ENCODE data around the gene MSI1.

Gene MSI1

DNA sequence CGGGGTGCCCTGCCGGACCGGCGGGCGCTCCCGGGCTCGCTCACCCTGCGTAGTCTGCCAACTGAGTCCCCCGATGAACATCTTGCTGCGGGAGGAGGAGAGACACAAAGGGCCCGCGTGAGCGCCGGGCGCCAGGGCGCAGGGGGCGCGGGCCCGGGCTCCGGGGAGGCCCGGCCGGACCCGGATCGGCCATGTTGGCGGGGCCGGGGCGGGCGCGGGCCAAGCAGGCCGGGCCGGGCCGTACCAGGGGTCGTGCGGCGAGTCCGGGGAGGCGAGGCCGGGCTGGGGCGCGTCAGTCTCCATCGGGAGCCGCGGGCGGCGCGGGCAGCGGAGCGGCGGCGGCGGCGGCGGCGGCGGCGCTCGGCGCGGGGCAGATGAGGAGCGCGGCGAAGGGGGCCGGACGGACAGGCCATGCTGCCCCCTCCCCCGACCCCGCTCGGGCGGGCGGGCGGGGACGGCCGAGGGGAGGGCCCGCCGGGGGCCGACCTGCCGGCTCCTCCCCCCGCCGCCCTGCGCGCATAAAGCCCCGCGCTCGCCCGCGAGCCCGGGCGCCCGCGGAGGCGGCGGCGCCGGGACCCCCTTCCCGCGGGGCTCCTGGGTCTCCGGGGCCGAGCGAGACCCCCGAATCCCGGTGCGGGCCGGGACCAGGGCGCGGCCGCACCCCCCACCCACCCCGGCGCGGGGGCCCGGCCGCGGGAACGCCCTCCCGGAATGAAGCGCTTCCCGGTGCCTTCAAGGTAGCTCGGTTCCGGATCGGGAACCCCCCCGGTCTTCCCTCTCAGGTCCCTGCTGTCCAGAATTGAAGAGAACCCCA lies at the start of gene MSI1:
TSS of gene MSI1 (minus strand) at position 376 of the 814 bp plus-strand sequence. CDS start at position 303, 73 bp downstream.
- DNase-seq (ENCODE audit: low read depth in 3 of 3) = no peak

DNA sequence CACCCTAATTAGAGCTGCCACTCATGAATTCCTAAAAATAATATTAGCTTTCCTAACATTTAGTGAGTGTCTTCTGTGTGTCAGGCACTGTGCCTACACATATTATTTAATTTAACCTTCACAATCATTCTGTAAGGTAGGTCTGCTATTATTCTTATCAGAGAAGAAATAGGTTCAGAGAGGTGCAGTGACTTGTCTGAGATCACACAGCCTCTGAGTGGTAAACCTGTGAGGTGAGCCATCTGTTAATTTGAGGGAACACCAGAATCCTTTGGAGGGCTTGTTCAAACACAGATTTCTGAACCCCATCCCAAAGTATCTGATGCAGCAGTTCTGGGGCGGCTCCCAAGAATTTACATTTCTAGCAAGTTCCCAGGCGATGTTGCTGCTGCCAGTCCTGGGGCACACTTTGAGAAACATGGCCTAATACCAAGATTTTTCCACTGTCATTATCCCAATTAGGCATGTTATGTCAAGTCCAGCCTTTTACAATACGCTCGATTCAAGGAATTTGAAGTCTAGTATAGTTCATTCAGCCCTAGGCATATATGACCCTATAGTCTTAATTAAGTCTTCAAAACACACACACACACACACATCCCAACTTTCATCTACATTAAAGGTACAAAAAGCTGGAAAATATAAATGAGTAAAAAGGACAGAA lies 49.1 kb upstream of the MSI1 start:
- no peak for DNase-seq (ENCODE audit: low read depth in 3 of 3)

DNA sequence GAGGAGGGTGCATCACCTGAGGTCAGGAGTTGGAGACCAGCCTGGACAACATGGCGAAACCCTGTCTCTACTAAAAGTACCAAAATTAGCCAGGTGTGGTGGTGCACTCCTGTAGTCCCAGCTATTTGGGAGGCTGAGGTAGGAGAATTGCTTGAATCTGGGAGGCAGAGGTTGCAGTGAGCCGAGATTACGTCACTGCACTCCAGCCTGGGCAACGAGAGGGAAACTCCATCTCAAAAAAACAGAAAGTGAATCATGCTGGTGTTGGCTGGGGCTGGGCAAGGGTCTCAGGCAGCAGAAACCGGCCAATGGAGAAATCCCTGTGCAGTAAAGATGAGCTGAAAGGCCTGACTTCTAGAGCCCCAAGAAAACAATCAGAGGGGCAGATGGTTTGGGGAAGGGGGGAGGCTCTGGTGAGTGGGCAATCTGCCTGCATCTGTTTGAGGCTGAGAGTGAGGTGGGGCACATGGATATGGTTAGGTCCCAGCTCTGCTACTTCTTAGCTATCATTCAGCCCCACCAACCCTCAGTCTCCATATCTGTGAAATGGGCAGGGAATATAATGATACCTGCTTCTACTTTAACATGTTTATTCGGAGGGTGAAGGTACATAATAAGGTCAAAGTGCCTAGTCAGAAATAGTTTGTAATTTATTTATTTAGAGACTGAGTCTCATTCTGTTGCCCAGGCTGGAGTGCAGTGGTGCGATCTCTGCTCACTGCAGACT lies 47.7 kb upstream of the MSI1 start:
- DNase-seq (ENCODE audit: low read depth in 3 of 3) = no peak

DNA sequence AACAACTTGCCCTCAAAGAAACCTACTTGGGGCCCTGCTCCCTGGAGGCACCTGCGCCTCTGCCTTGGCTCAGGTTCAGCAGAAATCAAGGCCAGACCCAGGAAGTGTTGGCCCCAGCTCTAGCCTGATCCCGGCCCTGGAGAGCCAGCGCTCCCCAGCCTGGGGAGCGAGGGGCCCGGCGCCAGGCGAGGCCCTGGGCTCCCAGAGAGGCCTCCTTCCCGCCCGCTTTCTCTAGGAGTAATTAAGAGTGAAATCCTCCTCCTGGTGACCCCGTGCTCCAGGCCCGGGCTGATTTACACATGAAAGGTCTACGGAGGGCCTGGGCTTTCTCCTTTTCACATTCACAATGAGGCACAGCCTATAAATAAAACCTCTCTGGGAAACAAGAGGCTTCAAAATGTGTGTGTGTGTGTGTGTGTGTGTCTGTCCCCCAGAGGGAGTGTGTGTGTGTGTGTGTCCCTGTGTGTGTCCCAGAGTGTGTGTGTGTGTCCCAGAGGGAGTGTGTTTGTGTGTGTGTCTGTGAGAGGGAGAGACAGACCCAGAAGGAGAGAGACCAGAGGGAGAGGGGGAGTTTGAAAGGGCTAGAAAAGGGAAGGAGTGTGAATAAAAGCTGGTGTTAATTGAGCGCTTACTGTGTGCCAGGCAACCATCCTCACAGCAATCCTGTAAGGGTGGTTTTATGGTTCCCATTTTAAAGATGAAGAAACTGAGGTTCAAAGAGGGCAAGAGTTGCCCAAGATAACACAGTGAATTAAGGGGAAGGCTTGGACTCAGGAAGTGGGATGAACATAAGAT lies 45.1 kb upstream of the MSI1 start:
- no peak for DNase-seq (ENCODE audit: low read depth in 3 of 3)

DNA sequence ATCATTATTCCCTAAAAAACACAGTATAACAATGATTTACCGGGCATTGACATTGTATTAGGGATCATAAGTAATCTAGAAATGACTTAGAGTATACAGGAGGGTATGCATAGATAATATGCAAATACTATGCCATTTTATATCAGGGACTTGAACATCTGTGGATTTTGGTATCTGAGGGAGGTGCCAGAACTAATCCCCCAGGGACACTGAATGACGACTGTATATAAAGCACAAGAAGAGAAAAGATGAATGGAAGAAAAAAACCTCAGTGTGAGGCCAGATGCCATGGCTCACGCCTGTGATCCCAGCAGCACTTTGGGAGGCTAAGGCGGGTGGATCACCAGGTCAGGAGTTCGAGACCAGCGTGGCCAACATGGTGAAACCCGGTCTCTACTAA lies 43.5 kb upstream of the MSI1 start:
- DNase-seq (ENCODE audit: low read depth in 3 of 3) = no peak

DNA sequence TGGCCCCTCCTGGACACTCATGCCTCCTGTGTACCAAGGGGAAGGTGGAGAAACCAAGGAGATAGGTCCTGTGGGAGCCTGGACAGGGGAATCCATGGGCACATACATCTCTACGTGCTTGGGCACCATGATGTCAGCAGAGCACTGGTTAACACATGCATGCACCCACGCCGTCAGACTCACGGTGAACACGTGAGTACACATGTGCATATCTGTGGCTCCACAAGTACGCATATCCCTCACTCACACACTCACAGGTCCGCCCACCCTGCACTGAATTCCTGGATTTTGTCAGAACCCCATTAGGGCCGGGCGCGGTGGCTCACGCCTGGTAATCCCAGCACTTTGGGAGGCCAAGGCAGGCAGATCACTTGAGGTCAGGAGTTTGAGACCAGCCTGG lies 39.8 kb upstream of the MSI1 start:
- no peak for DNase-seq (ENCODE audit: low read depth in 3 of 3)

DNA sequence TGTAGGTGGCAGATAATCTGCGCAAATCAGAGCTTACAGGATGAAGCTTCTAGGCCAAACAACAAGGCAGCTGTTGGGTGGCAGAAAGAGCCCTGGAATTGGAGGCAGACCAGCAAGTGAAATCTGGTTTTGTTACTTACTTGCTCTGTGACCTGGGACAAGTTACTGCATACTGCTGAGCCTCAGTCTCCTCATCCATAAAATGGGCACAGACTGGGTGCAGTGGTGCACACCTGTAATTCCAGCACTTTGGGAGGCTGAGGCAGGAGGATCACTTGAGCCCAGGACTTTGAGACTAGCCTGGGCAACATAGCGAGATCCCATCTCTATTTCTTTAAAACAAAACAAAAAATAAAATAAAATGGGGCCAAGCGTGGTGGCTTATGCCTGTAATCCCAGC lies 37.6 kb upstream of the MSI1 start:
- DNase-seq (ENCODE audit: low read depth in 3 of 3) = no peak

DNA sequence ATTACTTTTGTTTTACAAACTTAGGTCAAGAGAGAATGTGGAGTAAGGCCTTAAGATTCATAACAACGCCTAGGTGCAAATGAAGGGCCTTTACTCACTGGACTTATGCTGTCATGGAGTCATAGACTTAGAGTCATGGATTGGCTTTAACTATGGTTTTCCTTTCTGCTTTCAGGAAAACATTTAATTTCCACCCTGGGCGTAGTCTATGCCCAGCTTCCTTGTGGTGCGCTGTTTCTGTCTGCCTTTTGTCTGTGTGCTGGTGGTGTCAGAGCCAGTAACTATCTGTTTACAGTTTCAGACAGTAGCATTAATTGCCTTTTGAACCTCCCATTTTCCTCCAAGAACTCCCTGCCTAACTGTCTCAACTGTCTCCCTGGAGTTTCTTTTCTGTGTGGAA lies 37.1 kb upstream of the MSI1 start:
- no peak for DNase-seq (ENCODE audit: low read depth in 3 of 3)

DNA sequence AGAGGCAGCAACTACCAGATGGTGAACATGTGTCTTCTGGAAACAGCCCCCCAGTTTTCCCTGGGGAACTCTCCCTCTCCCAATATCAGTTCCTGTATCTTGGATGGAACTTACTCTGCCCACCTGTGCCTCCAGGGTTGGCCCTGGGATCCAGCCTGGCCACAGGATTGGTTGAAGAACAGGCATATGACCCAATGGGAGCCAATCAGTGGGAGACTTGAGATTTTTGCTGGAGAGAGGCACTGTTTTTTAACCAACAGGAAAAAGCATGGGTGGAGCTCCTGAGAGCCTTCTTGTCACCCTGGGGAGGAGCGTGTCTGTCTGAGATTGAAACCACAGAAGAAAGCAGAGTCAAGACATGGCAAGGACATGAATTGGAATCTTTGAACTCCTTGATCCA lies 35.3 kb upstream of the MSI1 start:
- no peak for DNase-seq (ENCODE audit: low read depth in 3 of 3)

DNA sequence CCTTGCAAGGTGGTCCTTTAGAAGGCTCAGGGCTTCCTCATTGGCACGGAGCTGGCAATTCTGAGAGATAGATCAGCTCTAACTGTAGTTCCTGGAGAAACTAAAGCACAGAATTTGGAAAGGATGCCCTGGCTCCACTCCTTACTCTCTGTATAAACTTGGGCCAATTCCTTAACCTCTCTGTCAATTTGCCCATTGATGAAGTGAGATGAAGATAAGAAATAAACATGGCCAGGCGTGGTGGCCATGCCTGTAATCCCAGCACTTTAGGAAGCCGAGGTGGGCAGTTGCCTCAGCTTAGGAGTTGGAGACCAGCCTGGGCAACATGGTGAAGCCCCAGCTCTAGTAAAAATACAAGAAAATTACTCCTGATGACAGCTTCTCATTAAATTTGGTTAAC lies 34.9 kb upstream of the MSI1 start:
- DNase-seq (ENCODE audit: low read depth in 3 of 3) = no peak

DNA sequence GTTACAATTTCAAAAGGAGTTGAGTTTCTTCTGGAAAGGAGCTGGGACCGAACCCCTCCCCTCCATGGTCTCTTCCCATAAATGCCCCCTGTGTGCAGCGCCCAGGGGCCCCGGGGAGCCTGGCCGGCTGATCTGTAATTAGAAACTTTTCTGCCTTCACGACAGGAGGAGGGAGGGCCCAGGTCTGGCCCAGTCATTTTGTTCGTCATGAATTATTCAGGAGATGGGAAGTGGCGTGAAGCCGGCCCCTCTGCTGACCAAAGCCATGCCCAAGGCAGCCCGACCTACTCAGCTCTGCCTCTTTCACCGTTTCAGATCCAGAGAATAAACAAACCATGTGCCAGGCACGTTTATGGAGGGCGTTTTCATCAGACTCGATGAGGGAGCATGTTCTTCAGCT lies 33.3 kb upstream of the MSI1 start:
- DNase-seq (ENCODE audit: low read depth in 3 of 3) = no peak

DNA sequence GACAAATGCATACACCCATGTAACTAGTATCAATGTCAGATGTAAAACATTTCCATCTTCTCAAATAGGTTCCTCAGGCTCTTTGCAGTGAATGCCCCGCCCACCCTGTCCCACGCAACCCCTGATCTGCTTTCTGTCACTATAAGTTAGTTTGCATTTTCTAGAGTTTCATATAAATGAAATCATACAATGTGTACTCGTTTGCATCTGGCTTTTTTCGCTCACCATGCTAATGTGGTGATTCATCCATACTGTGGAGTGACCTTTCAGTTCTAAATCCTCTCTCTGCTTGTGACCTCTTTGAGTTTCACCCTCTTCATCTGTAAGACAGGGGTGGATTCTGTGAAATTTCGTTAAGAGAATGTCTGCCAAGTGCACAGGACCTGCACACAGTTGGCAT lies 30.6 kb upstream of the MSI1 start:
- peak in 1 of 3 experiments; percentile 13 for DNase-seq (ENCODE audit: low read depth in 3 of 3)

DNA sequence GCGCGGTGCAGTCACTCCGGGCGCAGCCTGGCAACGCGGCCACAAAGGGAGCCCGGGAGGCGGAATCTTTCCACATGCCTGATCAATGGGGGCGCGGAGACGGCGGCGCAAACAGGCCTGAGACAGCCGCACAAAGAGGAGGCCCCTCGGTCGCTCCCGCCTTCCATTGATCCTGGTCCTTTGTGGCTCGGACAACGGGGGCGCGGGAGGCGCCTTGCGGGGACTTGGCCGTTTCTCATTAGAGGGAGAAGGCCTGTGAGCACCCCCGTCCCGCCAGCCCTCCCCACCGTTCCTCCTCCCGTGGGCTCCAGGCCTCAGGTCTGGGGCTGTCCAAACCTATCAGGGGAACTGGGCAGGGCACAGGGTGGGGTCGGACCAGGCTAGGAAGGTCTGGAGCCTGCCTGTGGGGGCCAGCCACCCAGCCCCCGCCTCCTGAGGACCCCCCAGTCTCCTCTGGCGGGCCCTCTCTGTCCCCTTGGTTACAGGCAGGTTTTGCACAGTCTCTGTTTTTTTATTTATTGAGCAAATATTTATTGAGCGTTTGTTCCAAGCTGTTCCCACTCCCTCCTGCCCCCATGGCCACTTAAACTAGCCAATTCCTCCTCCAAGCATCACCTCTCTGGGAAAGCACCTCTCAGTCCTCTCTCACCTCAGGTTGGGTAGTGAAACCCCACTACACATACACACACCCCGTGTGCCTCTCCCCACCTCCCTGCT lies 29.0 kb upstream of the MSI1 start:
- no peak for DNase-seq (ENCODE audit: low read depth in 3 of 3)

DNA sequence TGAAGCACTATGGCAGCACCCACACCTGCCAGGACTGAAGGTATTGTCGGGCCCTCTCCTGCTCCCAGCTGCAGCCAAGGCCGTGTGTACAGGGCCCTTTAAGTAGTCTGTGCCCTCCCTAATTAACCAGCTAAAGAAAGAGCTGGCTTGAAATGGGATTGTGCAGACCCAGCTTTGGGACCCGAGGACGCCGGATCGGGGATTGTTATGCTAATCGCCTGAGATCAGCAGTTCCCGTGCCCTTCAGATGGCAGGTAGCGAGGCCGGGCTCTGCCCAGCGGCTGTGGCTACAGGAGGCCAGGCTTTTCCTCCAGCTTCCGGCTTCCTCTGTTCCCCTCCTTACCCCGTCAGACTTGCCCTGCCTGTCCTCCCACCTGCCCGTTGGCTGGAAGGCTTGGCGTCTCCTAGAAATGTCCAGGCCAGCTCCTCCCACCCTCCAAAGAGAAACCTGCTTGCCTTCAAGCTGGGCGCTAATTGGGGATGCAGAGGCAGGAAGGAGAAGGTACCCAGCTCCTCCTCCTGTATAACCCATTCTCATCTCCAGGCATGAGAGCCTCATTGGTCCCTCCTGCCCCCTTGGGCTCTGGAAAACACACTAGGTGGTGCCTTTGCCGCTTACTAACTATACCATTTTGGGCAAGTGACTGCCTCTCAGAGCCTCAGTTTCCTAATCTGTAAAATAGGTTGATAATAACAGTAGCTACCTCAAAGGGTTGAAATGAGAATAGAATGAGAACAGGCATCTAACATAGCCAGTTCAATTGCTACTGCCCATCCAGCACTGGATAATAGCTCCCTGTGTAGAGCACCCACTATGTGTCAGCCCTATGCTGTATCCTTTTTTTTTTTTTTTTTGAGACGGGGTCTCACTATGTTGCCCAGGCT lies 25.8 kb upstream of the MSI1 start:
- no peak for DNase-seq (ENCODE audit: low read depth in 3 of 3)

DNA sequence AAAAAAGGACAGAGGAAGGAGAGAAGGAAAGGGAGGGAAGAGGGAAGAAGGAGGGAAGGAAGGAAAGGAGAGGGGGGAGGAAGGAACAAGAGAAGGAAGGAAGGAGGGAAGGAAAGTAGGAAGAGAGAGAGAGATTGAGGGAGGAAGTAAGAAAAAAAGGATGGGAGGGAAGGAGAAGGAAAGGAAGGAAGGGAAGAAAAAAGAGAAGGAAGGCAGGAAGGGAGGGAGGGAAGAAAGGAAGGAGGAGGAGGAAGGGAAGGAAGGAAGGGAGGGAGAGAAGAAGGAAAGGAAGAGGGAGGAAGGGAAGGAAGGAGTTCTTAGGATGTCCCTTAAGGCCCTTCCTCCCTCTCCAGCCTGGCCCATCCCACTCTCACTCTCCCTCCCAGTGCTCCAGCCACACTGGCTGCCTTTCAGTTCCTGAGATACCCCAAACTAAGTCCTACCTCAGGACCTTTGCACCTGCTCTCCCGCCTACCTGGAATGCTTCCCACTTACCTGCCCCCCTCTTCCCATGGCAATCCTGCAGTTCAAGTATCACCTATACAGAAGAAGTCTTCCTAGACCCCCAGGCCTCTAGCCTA lies 21.7 kb upstream of the MSI1 start:
- no peak for DNase-seq (ENCODE audit: low read depth in 3 of 3)

DNA sequence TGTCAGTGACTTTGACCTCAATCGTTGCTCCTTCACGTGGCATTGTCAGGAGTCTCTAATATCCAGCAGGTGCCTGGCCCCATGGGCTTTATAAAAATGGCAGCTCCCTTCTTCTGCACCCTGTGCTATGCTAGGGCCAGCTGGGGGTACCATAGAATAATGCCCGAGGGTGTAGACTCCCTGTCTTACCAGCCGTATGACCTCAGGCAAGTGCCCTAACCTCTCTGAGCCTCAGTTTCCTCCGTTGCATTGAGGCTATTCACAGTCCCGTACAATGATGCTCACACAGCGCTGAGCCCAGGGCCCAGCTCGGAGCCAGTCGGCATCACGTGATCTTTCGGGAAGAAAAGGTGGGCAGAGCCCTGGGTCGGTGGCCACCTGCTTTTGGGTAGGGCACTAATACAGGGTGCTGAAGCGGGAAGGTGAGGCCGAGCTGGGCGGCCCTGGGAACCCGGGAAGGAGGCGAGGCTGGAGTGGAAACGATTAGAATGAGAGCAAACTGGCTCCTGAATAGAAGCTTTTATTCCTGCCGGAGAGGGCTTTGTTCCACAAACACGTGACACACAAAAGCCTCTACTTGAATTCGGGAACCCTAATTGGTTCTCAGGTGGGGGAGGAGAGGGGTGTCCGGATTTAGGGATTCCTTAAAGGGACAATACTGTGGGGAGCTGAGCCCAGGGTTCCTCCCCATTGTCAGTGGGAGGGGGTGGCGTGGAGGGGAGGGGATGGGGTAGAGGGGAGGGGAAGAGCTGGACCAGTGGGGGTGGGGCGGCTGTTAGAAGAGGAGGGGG lies 19.9 kb upstream of the MSI1 start:
- no peak for DNase-seq (ENCODE audit: low read depth in 3 of 3)

DNA sequence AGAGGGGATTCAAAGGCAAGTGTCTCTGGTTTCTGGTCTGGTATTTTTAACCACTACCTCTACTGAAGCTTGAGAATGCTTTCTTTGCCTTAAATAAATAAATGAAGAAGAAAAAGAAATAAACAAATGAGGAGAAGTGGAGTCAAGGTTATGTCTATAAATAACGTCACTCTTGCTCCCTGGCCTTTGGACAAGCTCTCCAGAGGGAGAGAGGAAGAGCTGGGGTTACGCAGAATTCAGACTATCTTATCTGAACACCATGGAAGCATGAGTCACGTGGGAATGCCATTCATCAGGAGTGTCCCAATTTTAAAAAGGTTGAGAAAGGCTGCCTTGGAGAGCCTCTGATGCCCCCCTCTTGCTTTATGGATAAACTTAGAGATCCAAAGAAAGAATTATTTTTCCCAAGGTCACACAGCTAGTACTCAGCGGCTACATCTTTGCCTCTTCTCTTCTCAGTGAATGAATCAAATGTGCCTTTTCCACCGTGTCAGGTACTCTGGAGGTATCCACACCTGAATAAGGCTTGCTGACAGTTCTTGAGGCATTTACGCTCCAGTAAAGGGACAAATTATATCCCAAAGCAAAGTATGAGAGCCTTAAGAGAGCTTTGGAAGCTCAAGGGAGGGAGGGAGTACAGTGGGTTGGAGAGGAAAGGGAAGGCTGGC lies 12.9 kb upstream of the MSI1 start:
- no peak for DNase-seq (ENCODE audit: low read depth in 3 of 3)

DNA sequence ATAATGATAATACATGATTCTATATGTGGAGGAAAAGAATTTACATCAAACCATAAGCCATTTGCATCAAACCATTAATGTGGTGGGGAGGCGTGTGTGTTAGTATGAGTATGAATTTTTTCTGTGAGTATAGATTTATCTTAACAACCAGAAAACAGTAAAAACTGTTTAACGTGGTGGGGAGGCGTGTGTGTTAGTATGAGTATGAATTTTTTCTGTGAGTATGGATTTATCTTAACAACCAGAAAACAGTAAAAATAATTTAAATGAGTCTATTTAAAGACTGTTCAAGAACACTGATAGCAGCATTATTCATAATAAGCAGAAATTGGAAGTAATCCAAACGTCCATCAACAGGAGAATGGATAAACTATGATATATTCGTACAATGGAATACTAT lies 9.1 kb upstream of the MSI1 start:
- no peak for DNase-seq (ENCODE audit: low read depth in 3 of 3)

DNA sequence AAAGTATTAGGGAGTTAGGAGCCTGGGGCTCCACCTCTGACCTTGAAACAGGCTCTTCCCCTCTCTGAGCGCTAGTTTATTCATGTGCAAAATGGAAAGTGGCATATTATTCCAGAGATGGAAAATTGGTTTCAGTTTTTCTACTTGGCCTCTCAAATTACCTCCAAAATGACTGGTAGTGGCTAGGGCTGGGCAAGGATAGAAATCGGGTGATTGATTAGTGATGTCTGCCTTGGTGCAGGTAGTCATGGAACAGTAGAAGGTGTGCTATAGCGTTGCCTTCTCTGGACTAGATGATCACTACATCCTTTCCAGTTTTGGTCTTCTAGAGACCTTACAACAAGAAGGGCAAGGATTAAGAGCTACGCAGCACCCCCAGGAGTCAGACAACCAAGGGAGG lies 8.6 kb upstream of the MSI1 start:
- no peak for DNase-seq (ENCODE audit: low read depth in 3 of 3)
